Posterior cingulate gyrus (tissue), 11 donors: Measurements from ENCODE around the gene PTPRD.

Experiments used
- DNase-seq, 10 donors: peaks; one replicate each; pipeline versions ENCODE4 v3.0.0 to v3.0.0-alpha.2; 2020 to 2021; ENCODE audit warnings: mixed read lengths in 3 of 10
- intact Hi-C: fragments of 100-400 bp; cut with DNase I; formaldehyde crosslinking; loops from one replicate; pipeline ENCODE4 v1.15.1; 2023

The PTPRD gene

DNA sequence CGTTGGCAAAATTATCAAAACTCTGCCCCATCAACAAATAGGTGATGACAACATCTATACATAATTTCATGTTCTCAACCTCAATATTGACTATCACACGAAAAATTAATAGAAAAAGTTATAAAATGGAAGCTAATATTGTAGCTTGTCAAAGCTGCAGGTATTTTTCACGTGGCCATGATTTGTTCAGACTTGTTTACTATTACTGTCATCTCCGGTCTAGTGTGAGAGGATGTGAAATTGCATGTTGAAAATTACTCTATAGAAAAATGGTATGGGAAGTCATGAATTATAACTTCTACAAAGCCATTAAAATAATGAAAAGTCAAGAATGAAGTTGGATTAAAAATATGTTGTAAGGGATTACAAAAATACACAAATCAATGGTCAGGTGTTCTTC is 385.8 kb downstream of the PTPRD start:
- intact Hi-C loops, result no loop called here
- DNase-seq, result no peak

DNA sequence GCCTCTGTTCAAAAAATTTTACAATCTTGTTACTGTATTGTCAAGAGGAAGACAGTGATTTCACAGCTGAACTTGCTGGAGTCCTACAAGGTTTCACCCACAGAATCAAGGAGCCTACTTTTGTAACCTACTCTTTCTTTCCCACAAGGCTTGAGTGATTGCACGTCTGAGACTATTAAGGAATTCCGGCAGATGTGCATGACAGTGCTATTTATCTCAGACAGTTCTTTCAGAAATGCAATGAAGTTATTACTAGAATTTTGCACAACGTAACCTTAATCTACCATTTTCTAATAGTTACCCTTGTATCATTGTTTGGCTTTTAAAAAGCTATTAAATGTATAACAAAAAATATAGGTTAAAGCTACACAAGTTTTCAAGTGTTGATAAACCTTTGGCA is 400.1 kb downstream of the PTPRD start:
- intact Hi-C loops, result no loop called here
- no peak for DNase-seq

DNA sequence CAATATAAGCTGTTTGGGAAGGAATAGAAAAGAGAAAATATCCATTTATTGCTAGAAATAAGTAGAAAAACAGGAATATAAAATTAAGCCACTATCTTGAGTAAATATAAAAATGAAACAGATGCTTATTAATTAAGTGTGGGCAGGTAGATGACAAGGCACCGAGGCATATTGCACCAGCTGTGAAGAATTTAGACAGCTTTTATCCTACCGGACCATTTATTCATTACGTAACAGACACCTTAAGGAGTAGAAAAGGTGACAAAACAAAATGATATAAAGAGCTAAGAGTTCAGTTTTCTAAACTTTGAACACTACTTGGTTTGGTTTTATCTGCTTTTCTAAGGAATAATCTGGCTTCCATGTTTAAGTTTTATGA is 404.1 kb downstream of the PTPRD start:
- intact Hi-C loops, result no loop called here
- DNase-seq, result no peak

- no peak for DNase-seq
- intact Hi-C loops, result no loop called here
Measured at GRCh38 chr9:10204276-10204675, 408.5 kb downstream of the PTPRD start.

- DNase-seq, result no peak
- intact Hi-C loops, result no loop called here
Measured at GRCh38 chr9:10173561-10173960, 439.2 kb downstream of the PTPRD start.

DNA sequence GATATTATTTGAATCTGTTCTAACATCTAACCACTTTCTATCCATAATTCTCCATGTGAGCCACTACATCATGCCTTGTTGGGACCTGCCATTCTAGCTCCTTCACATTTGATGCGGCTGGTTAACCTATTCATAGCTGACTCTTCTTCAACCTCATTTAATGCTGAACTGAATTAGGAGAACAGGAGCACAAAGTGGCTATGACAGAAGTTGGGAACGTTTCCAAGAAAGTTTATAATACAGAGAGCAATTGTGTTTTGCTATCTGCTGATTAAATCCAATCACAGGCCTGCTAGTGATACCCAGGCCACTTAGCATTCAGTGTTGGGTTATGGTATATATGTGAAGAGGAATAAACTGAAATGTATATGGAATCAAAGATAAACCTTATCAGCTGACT is 440.3 kb downstream of the PTPRD start:
- no peak for DNase-seq
- intact Hi-C loops, result no loop called here

- intact Hi-C loops, result no loop called here
Measured at GRCh38 chr9:10168241-10168640, 444.6 kb downstream of the PTPRD start.

DNA sequence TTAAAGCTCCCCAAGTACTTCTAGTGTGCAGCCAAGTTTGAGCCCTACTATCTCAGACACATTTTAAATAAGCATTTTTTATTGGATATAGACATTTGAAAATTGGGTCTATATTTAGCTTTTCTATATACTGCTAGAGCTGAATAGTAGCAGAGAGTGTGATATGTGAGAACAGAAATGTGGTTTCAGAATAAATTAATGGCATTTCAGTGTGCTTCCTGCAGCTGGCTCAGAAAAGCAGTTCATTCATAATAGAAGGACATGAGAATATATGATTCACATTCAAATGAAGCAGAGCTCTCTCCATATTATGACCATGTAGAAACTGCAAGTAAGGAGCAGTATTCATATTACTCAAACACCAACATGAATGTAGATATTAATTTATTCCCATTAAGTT is 464.0 kb downstream of the PTPRD start:
- DNase-seq, result no peak
- intact Hi-C loops, result no loop called here

More at GRCh38 chr9:10168241-10168640, 444.6 kb downstream of the PTPRD start:
- no peak for DNase-seq

DNA sequence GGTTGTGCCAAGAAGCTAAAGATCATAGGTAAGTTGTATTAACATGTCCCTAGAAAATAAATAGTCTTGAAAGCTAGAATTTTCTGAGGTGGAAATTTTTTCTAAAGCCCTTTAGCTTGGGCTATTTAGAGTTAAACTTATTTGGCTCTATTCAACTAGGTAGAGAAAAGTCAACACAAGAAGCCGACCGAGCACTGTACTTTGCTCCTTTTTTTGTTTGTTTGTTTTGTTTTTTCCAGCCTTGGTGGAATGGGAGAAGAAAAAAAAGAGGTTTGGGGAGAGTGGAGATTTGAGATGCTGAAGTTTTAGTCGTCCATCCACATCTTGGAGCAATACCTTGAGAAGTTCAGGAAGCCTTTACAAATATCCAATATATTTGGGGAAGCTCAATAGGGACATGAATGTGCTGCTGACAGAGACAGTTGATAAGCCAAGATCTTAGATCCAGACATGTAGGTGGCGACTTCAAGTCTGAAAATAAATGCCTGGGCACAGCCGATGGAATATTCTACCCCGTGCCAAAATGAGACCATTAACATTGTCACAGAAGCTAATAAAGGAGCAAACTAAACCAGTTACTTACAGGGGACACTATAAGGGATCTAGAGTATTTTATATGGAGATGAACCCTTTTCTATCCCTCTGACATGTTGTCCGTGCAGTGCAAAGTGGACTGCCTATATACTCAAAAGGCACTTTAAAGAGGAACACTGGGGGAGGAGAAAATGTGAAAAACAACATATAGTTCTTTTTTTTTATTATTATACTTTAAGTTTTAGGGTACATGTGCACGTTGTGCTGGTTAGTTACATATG is 466.1 kb downstream of the PTPRD start:
- intact Hi-C loops, result no loop called here
- DNase-seq, result no peak

GRCh38 chr9:10144355-10144754 is 468.4 kb downstream of the PTPRD start:
- intact Hi-C loops, result no loop called here
- no peak for DNase-seq

GRCh38 chr9:10135553-10135952 is 477.2 kb downstream of the PTPRD start:
- DNase-seq, result no peak
- intact Hi-C loops, result no loop called here

DNA sequence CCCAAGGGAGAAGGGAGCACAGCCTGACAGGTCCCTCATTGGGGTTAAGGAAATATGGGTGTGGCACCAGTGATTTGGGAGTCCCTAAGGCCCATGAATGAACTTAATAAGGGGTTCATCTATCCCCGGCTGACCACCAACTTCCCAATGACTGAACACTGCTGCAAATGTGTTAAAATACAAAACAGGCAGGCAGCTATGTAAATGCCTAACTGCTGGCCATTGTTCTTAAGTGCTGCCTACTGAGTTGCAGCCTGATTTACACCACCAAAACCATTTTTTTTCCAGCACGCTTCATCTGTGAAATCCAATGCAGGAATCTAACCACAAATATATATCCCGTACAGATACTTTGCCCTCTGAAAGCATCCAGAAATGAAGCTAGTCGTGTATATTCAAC is 478.5 kb downstream of the PTPRD start:
- intact Hi-C loops, result no loop called here
- no peak for DNase-seq

DNA sequence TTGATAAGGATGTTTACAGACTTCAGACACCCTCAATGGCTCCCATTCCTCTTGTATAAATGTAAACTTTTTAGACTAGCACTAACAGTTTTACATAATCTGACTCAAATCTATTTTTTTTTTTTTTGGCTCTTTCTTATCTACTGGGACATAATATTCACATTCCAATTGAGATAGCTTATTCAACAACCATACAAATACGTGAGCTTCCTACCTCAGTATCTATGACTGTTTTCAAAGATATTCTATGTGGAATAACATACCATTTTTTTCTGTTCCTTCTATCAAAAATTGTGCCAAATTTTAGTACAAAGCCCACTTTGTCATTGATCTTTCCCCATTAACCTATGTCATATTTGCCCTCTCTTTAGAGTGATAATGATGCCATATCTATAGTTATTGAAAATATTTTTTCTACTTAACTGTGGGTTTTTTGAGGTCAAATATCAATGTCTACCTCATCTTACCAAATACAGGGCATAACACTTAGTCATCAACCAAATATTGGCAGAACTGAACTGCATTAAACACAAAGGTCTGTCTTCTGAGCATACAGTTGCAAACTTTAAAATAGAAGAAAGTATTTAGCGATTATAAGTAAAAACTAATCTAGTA is 482.6 kb downstream of the PTPRD start:
- intact Hi-C loops, result no loop called here

GRCh38 chr9:10127867-10128266 is 484.9 kb downstream of the PTPRD start:
- intact Hi-C loops, result no loop called here

More for the DNA sequence above, 482.6 kb downstream of the PTPRD start:
- no peak for DNase-seq

GRCh38 chr9:10112798-10113197 is 500.0 kb downstream of the PTPRD start:
- peak in 5 of 10 donors; percentile 9 to 66 (median 15) for DNase-seq
- intact Hi-C loops, result no loop called here

More at GRCh38 chr9:10127867-10128266, 484.9 kb downstream of the PTPRD start:
- no peak for DNase-seq

DNA sequence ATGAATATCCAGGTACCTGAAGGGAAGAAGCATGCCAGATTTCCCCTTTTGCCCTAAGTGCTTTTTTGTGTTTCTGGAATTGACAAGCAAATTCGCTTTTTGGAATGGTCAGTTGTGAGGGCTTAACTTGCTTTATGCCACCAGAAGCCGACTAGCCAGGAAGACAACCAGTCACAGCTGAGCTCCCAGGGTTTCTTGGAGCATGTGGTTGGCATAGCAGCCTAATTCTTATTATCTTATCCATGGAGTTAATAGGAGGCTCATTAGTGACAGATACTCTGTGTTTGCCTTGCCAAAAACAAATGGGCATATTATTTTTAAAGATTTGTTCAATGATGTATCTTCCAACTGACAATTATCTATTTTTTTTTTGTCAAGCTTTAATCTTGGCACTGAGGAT is 500.7 kb downstream of the PTPRD start:
- intact Hi-C loops, result no loop called here
- DNase-seq, result no peak

DNA sequence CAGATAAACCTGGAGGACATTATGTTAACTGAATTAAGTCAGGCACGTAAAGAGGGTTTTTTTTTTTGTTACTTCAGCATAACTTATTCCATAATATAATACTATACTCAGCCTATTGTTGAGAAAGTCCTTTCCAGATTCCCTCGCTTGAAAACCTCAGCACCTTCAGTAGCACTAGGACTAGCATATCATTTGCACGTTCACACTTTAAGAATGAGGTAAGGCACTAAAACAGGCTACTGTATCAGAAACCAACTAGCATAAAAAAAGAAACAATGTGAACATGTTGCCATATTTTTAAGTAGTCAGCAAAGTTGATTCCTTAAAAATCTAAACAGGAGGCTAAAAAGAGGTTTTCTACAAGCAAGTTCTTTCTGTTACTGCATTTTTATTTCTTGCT is 504.0 kb downstream of the PTPRD start:
- DNase-seq, result no peak
- intact Hi-C loops, result no loop called here

DNA sequence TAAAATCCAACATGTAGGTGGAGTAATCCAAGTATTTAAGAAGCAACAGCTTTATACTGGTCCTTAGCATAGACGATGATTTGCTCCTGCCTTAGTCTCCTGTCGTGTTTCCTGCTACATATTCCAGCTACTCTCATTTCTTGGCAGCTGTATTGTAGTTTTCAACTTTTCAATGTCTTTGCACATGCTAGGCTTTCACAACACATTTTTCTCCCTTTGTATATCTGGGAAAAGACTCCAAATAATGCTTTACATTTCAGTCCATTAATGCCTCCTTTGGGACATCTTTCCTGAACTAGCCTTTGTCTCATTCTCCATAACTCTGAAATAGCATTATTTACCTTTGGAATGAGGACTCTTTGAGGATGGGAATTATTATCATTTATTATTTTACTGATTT is 508.0 kb downstream of the PTPRD start:
- no peak for DNase-seq
- intact Hi-C loops, result no loop called here

DNA sequence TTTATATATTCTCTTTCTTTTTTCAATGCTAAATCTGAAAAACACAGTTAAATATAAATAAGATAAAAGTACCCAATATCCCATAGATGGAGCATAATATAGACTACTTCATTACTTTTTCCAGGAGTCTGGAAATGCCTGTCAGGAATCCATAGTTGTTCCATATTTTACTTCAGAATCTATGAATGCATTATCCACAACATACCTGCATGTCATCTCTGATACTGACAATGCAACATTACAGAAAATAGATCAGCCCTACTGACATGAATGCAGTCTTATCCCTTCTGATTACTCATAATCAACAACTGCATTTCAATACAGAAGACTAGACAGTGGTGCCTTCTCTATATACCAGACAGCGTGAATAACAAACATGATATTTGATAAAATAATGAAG is 517.6 kb downstream of the PTPRD start:
- intact Hi-C loops, result no loop called here
- DNase-seq, result no peak

GRCh38 chr9:10094563-10094962 is 518.2 kb downstream of the PTPRD start:
- DNase-seq, result no peak
- intact Hi-C loops, result no loop called here

DNA sequence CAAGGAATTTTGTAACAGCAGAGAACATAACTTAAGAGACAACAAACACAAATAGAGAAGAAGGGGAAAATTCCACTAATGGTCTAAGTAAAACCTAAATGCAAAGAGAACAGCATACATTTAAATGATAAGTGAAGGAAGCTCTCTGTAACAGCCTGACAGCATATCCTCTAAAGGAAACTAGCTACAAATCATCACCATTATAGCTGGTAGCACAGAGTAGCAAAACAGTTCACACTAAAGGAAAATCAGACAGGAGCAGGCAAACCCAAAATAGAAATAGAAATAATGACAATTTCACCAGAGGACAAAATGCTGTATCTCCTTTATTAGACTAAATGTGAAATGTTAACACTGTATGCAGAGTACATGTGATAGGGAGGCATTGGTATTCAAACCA is 532.8 kb downstream of the PTPRD start:
- intact Hi-C loops, result no loop called here
- no peak for DNase-seq

DNA sequence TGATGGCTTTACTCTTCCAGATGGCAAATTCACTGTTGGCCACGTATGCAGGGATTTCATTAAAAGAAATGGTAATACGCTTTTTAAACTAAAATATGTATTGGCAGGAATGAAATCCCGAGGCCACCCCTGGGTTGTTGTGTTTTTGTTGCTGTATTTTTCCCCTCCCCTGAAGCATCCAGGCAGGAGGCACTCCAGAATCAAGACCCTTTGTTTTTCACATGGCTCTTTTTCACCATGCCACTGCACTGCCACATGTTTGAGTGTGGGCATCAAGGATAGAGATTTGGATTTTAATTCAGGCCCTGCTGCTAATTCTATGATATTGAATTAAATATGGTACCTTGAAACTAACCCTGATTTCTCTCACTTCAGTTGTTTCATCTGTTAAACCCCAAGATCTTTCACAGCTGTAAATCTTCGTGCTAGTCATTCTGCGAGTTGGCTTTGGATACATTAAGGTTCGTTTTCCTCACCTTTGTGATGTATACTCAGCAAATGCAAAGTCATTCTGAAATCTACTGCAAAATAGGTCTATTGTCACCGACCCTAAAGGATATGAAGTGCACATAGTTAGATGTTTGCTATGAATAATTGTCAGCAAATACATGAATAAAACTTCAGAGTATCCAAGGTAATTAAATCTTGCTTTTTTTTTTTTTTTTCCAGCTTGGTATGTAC is 533.4 kb downstream of the PTPRD start:
- peak in 1 of 10 donors; percentile 33 for DNase-seq
- intact Hi-C loops, result no loop called here
